HG02885 (cell line): Measurements from ENCODE around the gene RBM42.
"Not testable (repeated sequence)": the region's sequence is repeated elsewhere in the genome, so short reads cannot be mapped to it uniquely, and the experiment has no call there.

Experiments
- ATAC-seq: cut with Tn5 transposase; IDR thresholded peaks from one replicate; pipeline ENCODE4 v1.9.1; 2021; ENCODE audit warnings: mild to moderate bottlenecking; ENCODE audit not compliant: unreplicated experiment, poor library complexity

Gene RBM42

DNA sequence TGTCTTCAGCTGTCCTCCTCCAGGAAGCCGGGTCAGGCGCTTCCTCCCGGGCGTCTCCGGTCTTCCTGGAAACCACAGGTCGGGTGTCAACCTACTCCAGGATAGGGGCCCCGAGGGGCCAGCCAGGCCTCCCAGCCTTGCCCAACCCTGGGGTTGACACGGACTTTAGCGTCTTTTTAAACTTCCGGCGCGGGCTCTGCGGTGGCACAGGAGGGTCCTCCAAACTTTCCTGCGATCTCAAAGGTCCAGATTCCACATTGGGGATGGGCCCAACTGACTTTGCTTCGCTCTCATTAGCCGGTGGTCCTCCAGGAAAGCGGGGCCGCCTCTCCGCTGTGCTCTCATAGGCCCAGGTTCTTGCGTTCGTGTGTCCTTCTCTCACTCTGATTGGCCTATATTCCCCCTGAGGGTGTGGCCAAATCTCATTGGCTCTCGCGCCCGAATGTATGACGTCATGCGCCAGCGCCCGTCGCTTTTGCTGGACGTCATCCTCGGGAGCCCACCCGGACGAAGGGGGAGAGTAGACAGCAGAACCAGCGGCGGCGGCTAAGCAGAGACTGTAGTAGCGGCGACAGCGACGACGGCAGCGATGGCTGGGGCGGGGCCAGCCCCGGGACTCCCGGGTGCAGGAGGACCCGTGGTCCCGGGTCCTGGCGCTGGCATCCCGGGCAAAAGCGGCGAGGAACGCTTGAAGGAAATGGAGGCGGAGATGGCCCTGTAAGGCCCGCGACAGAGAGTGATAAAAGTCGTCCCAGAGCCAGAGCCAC lies at the start of gene RBM42:
Gene RBM42 (plus strand): TSS at position 472 of the 767 bp plus-strand sequence. CDS start 118 bp downstream, at position 590.
- peak; percentile 98 for ATAC-seq

- no peak for ATAC-seq
Measured at GRCh38 chr19:35582760-35583159, 46.1 kb upstream of the RBM42 start.

DNA sequence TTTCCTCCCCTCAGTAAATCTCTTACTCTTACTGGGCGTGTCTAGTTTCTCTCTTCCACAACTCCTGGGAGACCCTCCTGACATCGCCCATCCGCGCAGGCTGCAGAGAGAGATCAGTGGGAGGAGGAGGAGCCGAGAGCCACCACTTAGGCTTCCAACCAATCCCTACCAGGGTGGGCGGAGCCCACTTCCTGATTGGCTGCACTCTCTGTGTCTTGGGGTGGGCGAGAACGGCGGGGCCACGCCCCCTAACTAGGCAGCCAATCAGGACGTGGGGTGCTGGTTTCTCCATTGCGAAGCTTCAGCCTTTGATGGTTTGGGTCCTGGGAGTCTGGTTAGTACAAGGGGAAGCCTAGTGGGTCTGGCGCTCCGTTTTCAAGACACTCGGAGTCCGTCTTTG lies 43.0 kb upstream of the RBM42 start, which contains the start of gene PMIS2:
Gene PMIS2 (plus strand): TSS at position 326 of the 400 bp plus-strand sequence. CDS start 87 bp downstream, outside the sequence.
- ATAC-seq, result no peak

DNA sequence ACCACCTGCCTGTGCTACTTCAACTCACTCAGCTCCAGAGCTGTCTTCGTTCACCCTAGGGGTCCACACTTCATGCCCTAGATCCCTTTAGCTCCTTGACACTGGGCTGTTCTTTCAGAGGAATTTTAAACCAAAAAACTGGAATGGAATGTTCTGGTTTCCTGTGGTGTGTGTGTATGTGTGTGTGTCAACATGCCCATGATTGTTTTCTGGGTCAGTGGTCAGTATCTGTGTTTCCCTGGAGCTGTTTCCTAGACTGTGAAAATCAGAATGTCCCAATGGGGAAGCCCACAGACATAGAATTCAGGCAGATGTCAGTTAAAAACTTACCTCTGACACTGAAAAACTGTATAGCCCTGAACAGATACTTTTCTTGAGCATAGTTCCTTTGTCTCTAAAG lies 41.5 kb upstream of the RBM42 start:
- no peak for ATAC-seq

GRCh38 chr19:35590875-35591274 lies 38.0 kb upstream of the RBM42 start:
- ATAC-seq, result no peak

- no peak for ATAC-seq
Measured at GRCh38 chr19:35592226-35592625, 36.6 kb upstream of the RBM42 start.

DNA sequence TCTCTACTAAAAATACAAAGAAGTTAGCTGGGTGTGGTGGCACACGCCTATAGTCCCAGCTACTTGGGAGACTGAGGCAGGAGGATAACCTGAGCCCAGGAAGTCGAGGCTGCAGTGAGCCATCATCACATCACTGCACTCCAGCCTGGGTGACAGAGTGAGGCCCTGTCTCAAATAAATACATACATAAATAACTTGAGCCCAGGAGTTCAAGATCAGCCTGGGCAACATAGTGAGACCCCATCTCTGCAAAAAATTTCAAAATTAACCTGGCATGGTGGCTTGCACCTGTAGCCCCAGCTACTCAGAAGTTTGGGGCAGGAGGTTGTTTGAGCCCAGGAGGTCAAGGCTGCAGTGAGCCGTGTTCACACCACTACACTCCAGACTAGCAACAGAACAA lies 33.8 kb upstream of the RBM42 start:
- not testable (repeated sequence) for ATAC-seq

GRCh38 chr19:35595928-35596327 lies 32.9 kb upstream of the RBM42 start:
- ATAC-seq, result no peak

DNA sequence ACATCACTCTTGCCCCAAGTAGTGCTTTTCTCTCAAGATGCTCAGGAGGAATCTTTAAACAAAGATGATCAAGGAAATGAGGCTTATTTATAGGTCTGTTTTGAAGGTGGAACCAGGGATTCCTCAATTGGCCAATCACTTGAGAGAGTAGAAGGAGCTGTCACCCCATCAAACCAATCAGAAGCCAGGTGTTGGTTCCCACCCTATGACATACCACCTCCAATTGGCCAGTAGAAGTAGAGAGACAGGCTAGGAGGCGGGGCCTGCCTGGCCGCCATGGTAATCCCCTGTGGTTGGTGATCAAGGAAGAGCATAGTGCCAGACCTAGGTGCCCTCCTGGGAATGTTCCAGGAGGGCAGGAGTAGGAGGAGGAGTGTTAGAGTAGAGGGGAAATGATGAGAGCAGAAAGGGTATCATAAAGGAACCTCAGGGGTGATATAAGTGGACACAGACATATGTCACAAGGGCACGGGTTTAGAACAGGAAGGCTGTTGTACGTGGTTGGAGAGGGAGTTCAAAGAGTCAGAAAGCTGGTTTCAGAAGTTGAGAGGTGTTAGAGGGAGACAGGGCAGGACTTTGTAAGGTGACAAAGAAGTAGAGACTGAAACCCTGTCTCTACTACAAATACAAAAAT lies 32.4 kb upstream of the RBM42 start:
- no peak for ATAC-seq

GRCh38 chr19:35601971-35602370 lies 26.9 kb upstream of the RBM42 start:
- ATAC-seq, result no peak

DNA sequence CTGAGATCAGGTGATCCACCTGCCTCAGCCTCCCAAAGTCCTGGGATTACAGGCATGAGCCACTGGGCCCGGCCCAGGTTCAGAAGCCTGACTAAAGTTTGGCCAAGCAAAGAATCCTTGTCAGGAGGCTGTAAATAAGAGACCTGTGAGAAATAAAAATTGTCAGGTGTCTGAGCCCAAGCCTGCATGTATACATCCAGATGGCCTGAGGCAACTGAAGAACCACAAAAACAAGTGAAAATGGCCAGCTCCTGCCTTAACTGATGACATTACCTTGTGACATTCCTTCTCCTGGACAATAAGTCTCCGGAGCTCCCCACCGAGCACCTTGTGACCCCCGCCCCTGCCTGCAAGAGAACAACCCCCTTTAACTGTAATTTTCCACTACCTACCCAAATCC lies 24.4 kb upstream of the RBM42 start:
- ATAC-seq, result not testable (repeated sequence)

- ATAC-seq, result not testable (repeated sequence)
Measured at GRCh38 chr19:35607170-35607569, 21.7 kb upstream of the RBM42 start.

DNA sequence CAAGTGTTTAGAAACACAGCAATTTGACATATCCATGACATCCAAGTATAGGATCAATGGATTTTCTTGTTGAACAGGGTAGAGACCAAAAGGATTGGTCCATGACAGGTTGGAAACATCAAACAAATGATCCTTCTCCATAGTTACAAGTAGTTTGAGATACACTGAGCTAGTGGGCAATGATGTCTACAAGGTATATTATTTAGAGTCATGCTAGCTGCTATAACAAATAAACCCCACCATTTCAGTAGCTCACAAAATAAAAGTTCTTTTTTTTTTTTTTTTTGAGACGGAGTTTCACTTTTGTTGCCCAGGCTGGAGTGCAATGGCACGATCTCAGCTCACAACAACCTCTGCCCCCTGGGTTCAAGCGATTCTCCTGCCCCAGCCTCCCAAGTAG lies 21.2 kb upstream of the RBM42 start:
- no peak for ATAC-seq

GRCh38 chr19:35608251-35608650 lies 20.6 kb upstream of the RBM42 start:
- no peak for ATAC-seq

- ATAC-seq, result no peak
Measured at GRCh38 chr19:35609851-35610353, 18.9 kb upstream of the RBM42 start.

GRCh38 chr19:35612224-35612558 lies 16.6 kb upstream of the RBM42 start:
- ATAC-seq, result no peak

- peak; percentile 80 for ATAC-seq
Measured at GRCh38 chr19:35612559-35613321, 16.1 kb upstream of the RBM42 start, which contains the start of gene HAUS5. TSS of gene HAUS5 (plus strand) at chr19:35612735. CDS start at chr19:35612795, 60 bp downstream.

- ATAC-seq, result no peak
Measured at GRCh38 chr19:35613574-35613973, 15.3 kb upstream of the RBM42 start.

GRCh38 chr19:35615036-35615435 lies 13.8 kb upstream of the RBM42 start:
- no peak for ATAC-seq

- no peak for ATAC-seq
Measured at GRCh38 chr19:35618857-35619256, 10.0 kb upstream of the RBM42 start.
